ENCODE results near the gene BMP10. TPM values are rescaled to one million over a fixed set of nuclear protein-coding genes. Genes with fewer than 3 reads are reported as not detected.

The BMP10 gene
- total RNA-seq, 1 experiment from 2014 or later: not detected

- no peak overlapping the region for H3K4me2 ChIP-seq (ENCODE audit: low read depth, low read length, poor library complexity, severe bottlenecking)
- no peaks in the 10 kb centered on the region for H3K36me3 ChIP-seq (ENCODE audit: insufficient read depth, low read length)
- H3K4me3 ChIP-seq (ENCODE audit: low read length): no peak overlapping the region
- DNase-seq: no peak
- H3K9me2 ChIP-seq (replicated peaks; ENCODE audit: insufficient read depth, low read length): no peaks in the 10 kb centered on the region
- no peak overlapping the region for H3K27ac ChIP-seq (ENCODE audit: low read length)
- no peak overlapping the region for H2AFZ ChIP-seq (ENCODE audit: low read length)
- no peaks in the 10 kb centered on the region for H3K27me3 ChIP-seq (ENCODE audit: low read length)
- no peaks in the 10 kb centered on the region for H4K20me1 ChIP-seq (ENCODE audit: insufficient read depth, low read depth, low read length)
- H3K9me3 ChIP-seq (ENCODE audit: low read length): no peaks in the 10 kb centered on the region
- H3K4me1 ChIP-seq (ENCODE audit: low read length): peaks cover 30% of the 10 kb centered on the region
- no peaks in the 10 kb centered on the region for H3K79me2 ChIP-seq (ENCODE audit: low read length)
- no peak overlapping the region for H3K9ac ChIP-seq (ENCODE audit: low read length)
Measured at GRCh38 chr2:68912111-68912510, 40.9 kb upstream of the BMP10 start.

DNA sequence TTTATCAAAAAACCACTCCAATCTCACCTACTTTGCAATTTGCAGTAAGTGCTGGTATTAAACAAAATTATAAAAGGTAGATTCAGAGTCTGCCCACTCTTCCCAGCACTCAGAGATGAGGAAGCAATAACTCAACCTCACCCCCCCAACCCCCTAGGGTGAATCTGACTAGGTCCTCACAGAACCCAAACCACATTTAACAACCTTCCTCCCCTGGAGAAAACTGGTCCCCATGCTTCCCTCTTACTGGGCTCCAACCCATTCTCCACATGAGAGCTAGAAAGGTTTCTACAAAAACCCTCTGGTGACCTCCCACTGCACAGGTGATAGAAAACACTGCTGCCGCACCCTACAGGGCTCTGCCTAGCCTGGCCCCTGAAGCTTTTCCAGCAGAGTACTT lies 40.5 kb upstream of the BMP10 start:
- Histone ChIP-seq H3K4me3 (ENCODE audit: low read length) (no peak overlapping the region), H3K27me3 (ENCODE audit: low read length) (no peaks in the 10 kb centered on the region), H3K36me3 (ENCODE audit: insufficient read depth, low read length) (no peaks in the 10 kb centered on the region), H4K20me1 (ENCODE audit: insufficient read depth, low read depth, low read length) (no peaks in the 10 kb centered on the region), H2AFZ (ENCODE audit: low read length) (no peak overlapping the region), H3K9me3 (ENCODE audit: low read length) (no peaks in the 10 kb centered on the region), H3K4me1 (ENCODE audit: low read length) (peaks cover 33% of the 10 kb centered on the region), H3K9ac (ENCODE audit: low read length) (no peak overlapping the region), H3K27ac (ENCODE audit: low read length) (no peak overlapping the region), H3K4me2 (ENCODE audit: low read depth, low read length, poor library complexity, severe bottlenecking) (no peak overlapping the region), H3K79me2 (ENCODE audit: low read length) (no peaks in the 10 kb centered on the region), H3K9me2 (replicated peaks; ENCODE audit: insufficient read depth, low read length) (no peaks in the 10 kb centered on the region)
- no peak for DNase-seq

- Histone ChIP-seq H3K27me3 (ENCODE audit: low read length) (no peaks in the 10 kb centered on the region), H3K27ac (ENCODE audit: low read length) (no peak overlapping the region), H3K9ac (ENCODE audit: low read length) (no peak overlapping the region), H4K20me1 (ENCODE audit: insufficient read depth, low read depth, low read length) (no peaks in the 10 kb centered on the region), H3K9me3 (ENCODE audit: low read length) (no peaks in the 10 kb centered on the region), H3K9me2 (replicated peaks; ENCODE audit: insufficient read depth, low read length) (no peaks in the 10 kb centered on the region), H2AFZ (ENCODE audit: low read length) (no peak overlapping the region), H3K4me1 (ENCODE audit: low read length) (peaks cover 38% of the 10 kb centered on the region), H3K79me2 (ENCODE audit: low read length) (no peaks in the 10 kb centered on the region), H3K4me2 (ENCODE audit: low read depth, low read length, poor library complexity, severe bottlenecking) (no peak overlapping the region), H3K4me3 (ENCODE audit: low read length) (no peak overlapping the region), H3K36me3 (ENCODE audit: insufficient read depth, low read length) (no peaks in the 10 kb centered on the region)
- no peak for DNase-seq
Measured at GRCh38 chr2:68911246-68911645, 40.0 kb upstream of the BMP10 start.

- Histone ChIP-seq H3K4me1 (ENCODE audit: low read length) (peaks cover 39% of the 10 kb centered on the region), H3K9ac (ENCODE audit: low read length) (no peak overlapping the region), H3K36me3 (ENCODE audit: insufficient read depth, low read length) (no peaks in the 10 kb centered on the region), H3K4me2 (ENCODE audit: low read depth, low read length, poor library complexity, severe bottlenecking) (no peak overlapping the region), H3K79me2 (ENCODE audit: low read length) (no peaks in the 10 kb centered on the region), H3K9me3 (ENCODE audit: low read length) (peaks cover 4% of the 10 kb centered on the region; the same call in 1 of the 2 replicates), H3K4me3 (ENCODE audit: low read length) (no peak overlapping the region), H4K20me1 (ENCODE audit: insufficient read depth, low read depth, low read length) (no peaks in the 10 kb centered on the region), H3K9me2 (replicated peaks; ENCODE audit: insufficient read depth, low read length) (no peaks in the 10 kb centered on the region), H3K27me3 (ENCODE audit: low read length) (no peaks in the 10 kb centered on the region), H3K27ac (ENCODE audit: low read length) (peak overlapping the region; percentile 96), H2AFZ (ENCODE audit: low read length) (peak overlapping the region; percentile 18)
- DNase-seq: peak; percentile 97
Measured at GRCh38 chr2:68909793-68910674, 38.8 kb upstream of the BMP10 start.

- Histone ChIP-seq H4K20me1 (ENCODE audit: insufficient read depth, low read depth, low read length) (no peaks in the 10 kb centered on the region), H3K36me3 (ENCODE audit: insufficient read depth, low read length) (no peaks in the 10 kb centered on the region), H3K27ac (ENCODE audit: low read length) (peak overlapping the region; percentile 96), H2AFZ (ENCODE audit: low read length) (no peak overlapping the region), H3K79me2 (ENCODE audit: low read length) (no peaks in the 10 kb centered on the region), H3K4me3 (ENCODE audit: low read length) (peak overlapping the region; percentile 52), H3K27me3 (ENCODE audit: low read length) (no peaks in the 10 kb centered on the region), H3K4me1 (ENCODE audit: low read length) (peaks cover 39% of the 10 kb centered on the region), H3K4me2 (ENCODE audit: low read depth, low read length, poor library complexity, severe bottlenecking) (peak overlapping the region; percentile 72), H3K9ac (ENCODE audit: low read length) (peak overlapping the region; percentile 78), H3K9me3 (ENCODE audit: low read length) (peaks cover 7% of the 10 kb centered on the region), H3K9me2 (replicated peaks; ENCODE audit: insufficient read depth, low read length) (no peaks in the 10 kb centered on the region)
- peak; percentile 100 for DNase-seq
Measured at GRCh38 chr2:68908392-68908970, 37.3 kb upstream of the BMP10 start.

DNA sequence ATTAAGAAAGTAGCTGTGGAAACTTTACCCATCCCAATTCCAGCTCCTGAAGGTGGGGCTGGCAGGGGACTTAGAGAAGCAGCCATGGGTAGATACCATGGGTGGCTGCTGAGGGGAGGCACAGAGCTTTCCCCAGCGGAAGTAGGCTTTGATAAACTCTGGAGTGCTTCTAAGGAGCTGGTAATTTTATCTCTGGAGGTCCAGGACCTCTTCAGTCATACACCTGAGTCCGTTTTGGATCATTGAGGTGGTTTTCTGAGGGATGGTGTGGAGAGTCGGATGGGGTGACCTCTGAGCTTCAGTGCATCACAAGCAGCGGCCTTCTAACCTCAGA lies 36.7 kb upstream of the BMP10 start:
- H3K4me2 ChIP-seq (ENCODE audit: low read depth, low read length, poor library complexity, severe bottlenecking): peak overlapping the region; percentile 72
- no peaks in the 10 kb centered on the region for H3K79me2 ChIP-seq (ENCODE audit: low read length)
- peaks cover 39% of the 10 kb centered on the region for H3K4me1 ChIP-seq (ENCODE audit: low read length)
- peaks cover 11% of the 10 kb centered on the region for H3K9me3 ChIP-seq (ENCODE audit: low read length)
- H3K27me3 ChIP-seq (ENCODE audit: low read length): no peaks in the 10 kb centered on the region
- peak overlapping the region; percentile 96 for H3K27ac ChIP-seq (ENCODE audit: low read length)
- H3K9ac ChIP-seq (ENCODE audit: low read length): peak overlapping the region; percentile 77
- peak overlapping the region; percentile 52 for H3K4me3 ChIP-seq (ENCODE audit: low read length)
- peak; percentile 84 for DNase-seq
- no peaks in the 10 kb centered on the region for H3K36me3 ChIP-seq (ENCODE audit: insufficient read depth, low read length)
- H3K9me2 ChIP-seq (replicated peaks; ENCODE audit: insufficient read depth, low read length): no peaks in the 10 kb centered on the region
- H4K20me1 ChIP-seq (ENCODE audit: insufficient read depth, low read depth, low read length): no peaks in the 10 kb centered on the region
- no peak overlapping the region for H2AFZ ChIP-seq (ENCODE audit: low read length)

DNA sequence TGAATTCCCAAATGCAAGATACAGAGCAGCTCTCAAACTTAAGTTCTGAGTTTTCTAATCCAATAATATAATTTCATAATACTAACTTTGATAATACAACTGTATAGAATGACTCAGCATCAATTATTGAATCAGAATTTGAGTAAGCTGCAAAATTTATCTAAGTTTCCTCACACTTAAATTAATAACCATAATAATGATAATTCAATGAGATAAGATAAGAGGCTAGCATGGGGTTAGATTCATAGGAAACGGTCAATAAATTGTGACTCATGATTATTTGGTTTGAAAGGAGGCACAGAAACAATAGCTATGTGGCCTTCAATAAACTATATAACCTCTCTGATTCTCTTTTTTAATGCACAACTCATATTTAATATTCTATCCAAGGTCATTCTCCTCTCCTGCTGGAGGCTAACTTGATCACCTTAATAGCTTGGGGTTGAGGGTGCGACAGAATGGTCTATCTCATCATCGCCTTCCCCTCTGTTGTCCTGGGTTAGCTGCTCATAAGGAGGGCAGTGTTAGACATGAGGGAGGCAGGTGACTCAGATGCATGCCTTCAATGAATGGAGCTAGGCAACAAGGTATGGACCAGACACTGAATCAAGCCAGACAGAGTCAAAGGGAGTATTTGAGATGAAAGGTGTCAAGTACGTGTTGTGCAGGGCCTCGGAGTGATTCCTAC lies 36.2 kb upstream of the BMP10 start:
- H3K4me3 ChIP-seq (ENCODE audit: low read length): peak overlapping the region; percentile 52; the same call in 1 of the 2 replicates
- no peaks in the 10 kb centered on the region for H3K9me2 ChIP-seq (replicated peaks; ENCODE audit: insufficient read depth, low read length)
- H3K36me3 ChIP-seq (ENCODE audit: insufficient read depth, low read length): no peaks in the 10 kb centered on the region
- DNase-seq: no peak
- no peaks in the 10 kb centered on the region for H3K27me3 ChIP-seq (ENCODE audit: low read length)
- peak overlapping the region; percentile 96 for H3K27ac ChIP-seq (ENCODE audit: low read length)
- H3K4me1 ChIP-seq (ENCODE audit: low read length): peaks cover 39% of the 10 kb centered on the region
- peaks cover 16% of the 10 kb centered on the region for H3K9me3 ChIP-seq (ENCODE audit: low read length)
- peak overlapping the region; percentile 4; the same call in 1 of the 2 replicates for H2AFZ ChIP-seq (ENCODE audit: low read length)
- no peaks in the 10 kb centered on the region for H4K20me1 ChIP-seq (ENCODE audit: insufficient read depth, low read depth, low read length)
- no peaks in the 10 kb centered on the region for H3K79me2 ChIP-seq (ENCODE audit: low read length)
- H3K4me2 ChIP-seq (ENCODE audit: low read depth, low read length, poor library complexity, severe bottlenecking): peak overlapping the region; percentile 72
- H3K9ac ChIP-seq (ENCODE audit: low read length): peak overlapping the region; percentile 77

DNA sequence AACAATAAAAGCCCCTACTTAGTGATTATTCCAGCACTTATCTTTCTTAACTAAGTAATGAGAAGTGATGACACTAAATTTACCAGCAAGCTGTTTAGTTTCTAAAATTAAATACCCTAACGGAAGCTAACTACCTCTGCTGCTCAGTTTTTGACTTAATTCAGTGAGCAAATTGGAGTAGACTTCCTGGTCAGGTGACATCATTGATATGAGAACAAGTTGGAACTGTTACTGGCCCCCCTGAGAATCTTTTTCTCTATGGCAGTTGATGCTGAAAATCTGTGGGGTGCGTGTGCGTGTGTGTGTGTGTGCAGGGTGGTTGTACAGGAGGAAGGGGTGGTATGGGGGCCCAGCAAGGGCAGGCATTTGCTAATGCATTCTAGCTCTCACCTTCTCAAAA lies 35.5 kb upstream of the BMP10 start:
- H3K4me2 ChIP-seq (ENCODE audit: low read depth, low read length, poor library complexity, severe bottlenecking): peak overlapping the region; percentile 6
- DNase-seq: peak; percentile 72
- peaks cover 39% of the 10 kb centered on the region for H3K4me1 ChIP-seq (ENCODE audit: low read length)

More for the DNA sequence above, 35.5 kb upstream of the BMP10 start:
- Histone ChIP-seq H3K36me3 (ENCODE audit: insufficient read depth, low read length) (no peaks in the 10 kb centered on the region), H4K20me1 (ENCODE audit: insufficient read depth, low read depth, low read length) (no peaks in the 10 kb centered on the region), H3K27me3 (ENCODE audit: low read length) (no peaks in the 10 kb centered on the region), H3K9ac (ENCODE audit: low read length) (no peak overlapping the region), H3K9me3 (ENCODE audit: low read length) (peaks cover 22% of the 10 kb centered on the region), H2AFZ (ENCODE audit: low read length) (peak overlapping the region; percentile 95), H3K9me2 (replicated peaks; ENCODE audit: insufficient read depth, low read length) (no peaks in the 10 kb centered on the region), H3K4me3 (ENCODE audit: low read length) (no peak overlapping the region), H3K27ac (ENCODE audit: low read length) (peak overlapping the region; percentile 96), H3K79me2 (ENCODE audit: low read length) (no peaks in the 10 kb centered on the region)
